ENCODE results near the gene GCG. TPM values are rescaled to one million over a fixed set of nuclear protein-coding genes. Genes with fewer than 3 reads are reported as not detected.

Gene GCG
- total RNA-seq, 2 donors from 2014 or later: 1.6 TPM; not detected in 1

- TF ChIP-seq POLR2AphosphoS5 (IDR thresholded peaks at IDR 0.05): no peak
- no peak for TF ChIP-seq CTCF (IDR thresholded peaks at IDR 0.05)
- TF ChIP-seq POLR2A (IDR thresholded peaks at IDR 0.05): no peak
- H3K36me3 ChIP-seq: no peaks in the 10 kb centered on the region
- H3K4me3 ChIP-seq: no peak overlapping the region
- WGBS: 81% methylated on average over 3 of the region's 3 CpGs
- H3K27ac ChIP-seq: no peak overlapping the region
- DNase-seq (ENCODE audit: low spot score): no peak
- no peaks in the 10 kb centered on the region for H3K27me3 ChIP-seq (replicated peaks; ENCODE audit: insufficient read depth)
- no peaks in the 10 kb centered on the region for H3K9me3 ChIP-seq
- intact Hi-C loops (cut with DNase I): no loop called here
- H3K4me1 ChIP-seq (replicated peaks): no peaks in the 10 kb centered on the region
These were observed 3.0 kb upstream of the GCG start for GRCh38 chr2:162155093-162155492.

GRCh38 chr2:162153608-162154224 is 1.7 kb upstream of the GCG start:
- H3K4me1 ChIP-seq (replicated peaks): no peaks in the 10 kb centered on the region
- intact Hi-C loops (cut with DNase I): no loop called here
- H3K9me3 ChIP-seq: no peaks in the 10 kb centered on the region
- TF ChIP-seq POLR2AphosphoS5 (IDR thresholded peaks at IDR 0.05) (no peak), POLR2A (IDR thresholded peaks at IDR 0.05) (no peak), CTCF (IDR thresholded peaks at IDR 0.05) (no peak)
- H3K4me3 ChIP-seq: no peak overlapping the region
- no peaks in the 10 kb centered on the region for H3K36me3 ChIP-seq
- DNase-seq (ENCODE audit: low spot score): no peak
- H3K27ac ChIP-seq: no peak overlapping the region
- 2% methylated on average over 5 of the region's 5 CpGs for WGBS
- H3K27me3 ChIP-seq (replicated peaks; ENCODE audit: insufficient read depth): no peaks in the 10 kb centered on the region

- WGBS: 81% methylated on average over 8 of the region's 8 CpGs
- Histone ChIP-seq H3K9me3 (no peaks in the 10 kb centered on the region), H3K4me1 (replicated peaks) (no peaks in the 10 kb centered on the region), H3K27ac (no peak overlapping the region), H3K27me3 (replicated peaks; ENCODE audit: insufficient read depth) (no peaks in the 10 kb centered on the region), H3K36me3 (no peaks in the 10 kb centered on the region), H3K4me3 (no peak overlapping the region)
- intact Hi-C loops (cut with DNase I): no loop called here
- TF ChIP-seq CTCF (IDR thresholded peaks at IDR 0.05) (no peak), POLR2A (IDR thresholded peaks at IDR 0.05) (no peak), POLR2AphosphoS5 (IDR thresholded peaks at IDR 0.05) (no peak)
- no peak for DNase-seq (ENCODE audit: low spot score)
These were observed 2.1 kb downstream of the GCG start for GRCh38 chr2:162149940-162150339.

GRCh38 chr2:162149466-162149865 is 2.6 kb downstream of the GCG start:
- Histone ChIP-seq H3K4me1 (replicated peaks) (no peaks in the 10 kb centered on the region), H3K36me3 (no peaks in the 10 kb centered on the region), H3K27me3 (replicated peaks; ENCODE audit: insufficient read depth) (no peaks in the 10 kb centered on the region), H3K4me3 (no peak overlapping the region), H3K9me3 (no peaks in the 10 kb centered on the region), H3K27ac (no peak overlapping the region)
- intact Hi-C loops (cut with DNase I): no loop called here
- WGBS: 70% methylated on average over 2 of the region's 2 CpGs
- no peak for TF ChIP-seq POLR2A (IDR thresholded peaks at IDR 0.05)
- no peak for TF ChIP-seq CTCF (IDR thresholded peaks at IDR 0.05)
- no peak for TF ChIP-seq POLR2AphosphoS5 (IDR thresholded peaks at IDR 0.05)
- DNase-seq (ENCODE audit: low spot score): no peak

GRCh38 chr2:162148956-162149355 is 3.1 kb downstream of the GCG start:
- Histone ChIP-seq H3K27me3 (replicated peaks; ENCODE audit: insufficient read depth) (no peaks in the 10 kb centered on the region), H3K27ac (no peak overlapping the region), H3K4me1 (replicated peaks) (no peaks in the 10 kb centered on the region), H3K36me3 (no peaks in the 10 kb centered on the region), H3K9me3 (no peaks in the 10 kb centered on the region), H3K4me3 (no peak overlapping the region)
- TF ChIP-seq CTCF (IDR thresholded peaks at IDR 0.05) (no peak), POLR2A (IDR thresholded peaks at IDR 0.05) (no peak), POLR2AphosphoS5 (IDR thresholded peaks at IDR 0.05) (no peak)
- 62% methylated on average over 3 of the region's 3 CpGs for WGBS
- DNase-seq (ENCODE audit: low spot score): no peak
- intact Hi-C loops (cut with DNase I): no loop called here
